Psoas muscle (tissue), 8 donors: Measurements from ENCODE around the gene SIGLEC1. TPM values are rescaled to one million over a fixed set of nuclear protein-coding genes. Genes with fewer than 3 reads are reported as not detected.

Experiments
- ATAC-seq, 4 donors: fragments of 200-7000 bp; cut with Tn5 transposase; one replicate each; pipeline ENCODE4 v1.9.1; 2020; ENCODE audit warnings: moderate library complexity in 3 of 4, mild to moderate bottlenecking in 2 of 4
- DNase-seq, 2 donors: peaks; one replicate each; pipeline ENCODE4 v3.0.0-alpha.2; 2020
- H3K27ac ChIP-seq: fragments of 200-600 bp; one replicate; pipeline ENCODE4 v1.8.0; 2022
- H3K27me3 ChIP-seq, 3 donors: fragments of 200-600 bp in 1 of 3; one replicate each; pipeline versions ENCODE4 v1.6.1 to v1.8.0; 2013 to 2022; ENCODE audit warnings: low read length in 2 of 3, mild to moderate bottlenecking in 2 of 3, moderate library complexity in 1 of 3; ENCODE audit not compliant: insufficient read depth in 3 of 3
- H3K36me3 ChIP-seq, 2 donors: fragments of 200-600 bp in 1 of 2; one replicate each; pipeline versions ENCODE4 v1.6.1 to v1.8.0; 2013 to 2022; ENCODE audit warnings: low read depth in 1 of 2, mild to moderate bottlenecking in 1 of 2, moderate library complexity in 1 of 2; ENCODE audit not compliant: insufficient read depth in 1 of 2
- H3K4me1 ChIP-seq: fragments of 200-600 bp; one replicate; pipeline ENCODE4 v1.8.0; 2022
- H3K4me3 ChIP-seq: fragments of 200-600 bp; one replicate; pipeline ENCODE4 v1.8.0; 2022; ENCODE audit warnings: mild to moderate bottlenecking
- H3K9me3 ChIP-seq: fragments of 200-600 bp; one replicate; pipeline ENCODE4 v1.8.0; 2022
- WGBS, 3 donors: extraction: QIAGEN DNeasy Blood & Tissue Kit; methylation state at CpG; one replicate each; pipeline versions ENCODE4 v1.1.6 to v1.1.7; 2013; 5-methylcytosine and 5-hydroxymethylcytosine counted together
- intact Hi-C, 2 donors: fragments of 100-400 bp; cut with DNase I; formaldehyde crosslinking; loops; one replicate each; pipeline versions ENCODE4 v1.11.0 to v1.14.2; 2022
- polyA plus RNA-seq, 3 donors: library from polyadenylated mRNA; stranded (reverse); fragments of 200-250 nt; gene quantifications; one replicate each; pipeline ENCODE4 v1.2.3, GENCODE V29; 2013
- total RNA-seq, 4 donors: library from RNA; stranded (reverse); fragmentation: NEBNext Ultra II Directional in 2 of 4; extraction: Animal tissue kit (Norgen Biotek cat#: 25700) in 2 of 4; gene quantifications; one replicate each; pipeline versions ENCODE4 v1.2.1 to v1.2.4, GENCODE V29; 2021 to 2023
- TF ChIP-seq, protein P1 (sequence below): fragments of 200-600 bp; IDR thresholded peaks from one replicate; pipeline ENCODE4 v1.8.0; 2022; ENCODE audit warnings: antibody characterized with exemption
- donor health status: healthy with polysubstance abuse.
- donor health status: DM: no; HTN: no; CAD: no; lungs with moderate emphysema.
- donor health status: Bipolar disorder and iron deficiency.
- donor health status: healthy.
- donor health status: DM: yes; HTN: yes; CAD: no.
- donor health status: DM: no; HTN: no; CAD: no.
- donor health status: DM: no; HTN: no; CAD: no.
- donor health status: DM: yes; HTN: yes; CAD: no.

SIGLEC1 gene
- total and polyA plus RNA-seq, 7 donors: 0.98 to 6.2 (median 2.6) TPM

GRCh38 chr20:3706774-3707507 is 5.5 kb downstream of the SIGLEC1 start:
- Histone ChIP-seq H3K27ac (peak overlapping the region; percentile 68), H3K9me3 (no peaks in the 10 kb centered on the region), H3K36me3 (no peaks in the 10 kb centered on the region), H3K4me1 (peaks cover 7% of the 10 kb centered on the region), H3K27me3 (no peaks in the 10 kb centered on the region), H3K4me3 (no peak overlapping the region)
- TF ChIP-seq, protein P1, sequence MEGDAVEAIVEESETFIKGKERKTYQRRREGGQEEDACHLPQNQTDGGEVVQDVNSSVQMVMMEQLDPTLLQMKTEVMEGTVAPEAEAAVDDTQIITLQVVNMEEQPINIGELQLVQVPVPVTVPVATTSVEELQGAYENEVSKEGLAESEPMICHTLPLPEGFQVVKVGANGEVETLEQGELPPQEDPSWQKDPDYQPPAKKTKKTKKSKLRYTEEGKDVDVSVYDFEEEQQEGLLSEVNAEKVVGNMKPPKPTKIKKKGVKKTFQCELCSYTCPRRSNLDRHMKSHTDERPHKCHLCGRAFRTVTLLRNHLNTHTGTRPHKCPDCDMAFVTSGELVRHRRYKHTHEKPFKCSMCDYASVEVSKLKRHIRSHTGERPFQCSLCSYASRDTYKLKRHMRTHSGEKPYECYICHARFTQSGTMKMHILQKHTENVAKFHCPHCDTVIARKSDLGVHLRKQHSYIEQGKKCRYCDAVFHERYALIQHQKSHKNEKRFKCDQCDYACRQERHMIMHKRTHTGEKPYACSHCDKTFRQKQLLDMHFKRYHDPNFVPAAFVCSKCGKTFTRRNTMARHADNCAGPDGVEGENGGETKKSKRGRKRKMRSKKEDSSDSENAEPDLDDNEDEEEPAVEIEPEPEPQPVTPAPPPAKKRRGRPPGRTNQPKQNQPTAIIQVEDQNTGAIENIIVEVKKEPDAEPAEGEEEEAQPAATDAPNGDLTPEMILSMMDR: no peak
- ATAC-seq (peak; percentile 94 to 97 (median 96)), DNase-seq (peak; percentile 65 to 88)
- intact Hi-C loops: no loop called here
- 30 to 44% (median 34%) methylated on average over 10 of the region's 10 CpGs for WGBS, 3 donors

GRCh38 chr20:3705970-3706739 is 6.2 kb downstream of the SIGLEC1 start:
- H3K36me3 ChIP-seq: no peaks in the 10 kb centered on the region
- DNase-seq (peak in 1 of 2 donors; percentile 53), ATAC-seq (no peak)
- H3K9me3 ChIP-seq: no peaks in the 10 kb centered on the region
- intact Hi-C loops: no loop called here
- no peaks in the 10 kb centered on the region for H3K27me3 ChIP-seq
- H3K4me1 ChIP-seq: peaks cover 7% of the 10 kb centered on the region
- no peak overlapping the region for H3K4me3 ChIP-seq
- TF ChIP-seq, protein P1: no peak
- WGBS, 3 donors: 80 to 84% (median 83%) methylated on average over 31 of the region's 31 CpGs
- H3K27ac ChIP-seq: peak overlapping the region; percentile 68

- Histone ChIP-seq H3K36me3 (no peaks in the 10 kb centered on the region), H3K27me3 (no peaks in the 10 kb centered on the region), H3K9me3 (no peaks in the 10 kb centered on the region), H3K27ac (no peak overlapping the region), H3K4me3 (no peak overlapping the region), H3K4me1 (peaks cover 4% of the 10 kb centered on the region)
- intact Hi-C loops: no loop called here
- ATAC-seq (no peak), DNase-seq (peak in 1 of 2 donors; percentile 12)
- WGBS, 3 donors: 81 to 83% (median 82%) methylated on average over 14 of the region's 14 CpGs
- TF ChIP-seq, protein P1: no peak
Measured at GRCh38 chr20:3705491-3705969, 6.9 kb downstream of the SIGLEC1 start.

- peaks cover 4% of the 10 kb centered on the region for H3K4me1 ChIP-seq
- WGBS, 3 donors: 50 to 71% (median 57%) methylated on average over 5 of the region's 5 CpGs
- H3K9me3 ChIP-seq: no peaks in the 10 kb centered on the region
- H3K27ac ChIP-seq: no peak overlapping the region
- H3K4me3 ChIP-seq: no peak overlapping the region
- no peaks in the 10 kb centered on the region for H3K36me3 ChIP-seq
- H3K27me3 ChIP-seq: no peaks in the 10 kb centered on the region
- intact Hi-C loops: no loop called here
- TF ChIP-seq, protein P1: no peak
- DNase-seq (peak in 1 of 2 donors; percentile 26), ATAC-seq (no peak)
Measured at GRCh38 chr20:3704087-3704486, 8.3 kb downstream of the SIGLEC1 start.
